ENCODE results near the gene ZNF142. TPM values are rescaled to one million over a fixed set of nuclear protein-coding genes. Genes with fewer than 3 reads are reported as not detected.

Gene ZNF142
- total and polyA plus RNA-seq, 9 of the 15 experiments (the other 6 are each of a cell fraction or from before 2014, with no cell fraction given): 0.50 to 26.1 (median 4.5) TPM

- H3K36me3 ChIP-seq (ENCODE audit: control insufficient read depth, insufficient read depth, low read length): peaks cover 86% of the 10 kb centered on the region
- FAIRE-seq (peak; percentile 81), DNase-seq (ENCODE audit: extremely low read depth in 1 of 4, low spot score in 3 of 4) (peak; percentile 23 to 50 (median 44)), ATAC-seq (peak; percentile 93)
- H3K9me3 ChIP-seq (replicated peaks; ENCODE audit: control insufficient read depth, insufficient read depth, low read depth, low read length): no peaks in the 10 kb centered on the region
- ChIA-PET CTCF (ENCODE audit: low intra/inter-chr PET ratio) (interaction anchor here (0.7 to 0.9 kb wide), 2 partner anchors 167 to 375 kb away, joined by 3 to 5 read pairs; no protein-coding TSS in a partner anchor), POLR2A (interaction anchor here (0.7 to 0.9 kb wide), 2 partner anchors 11 to 19 kb away, joined by 3 to 5 read pairs; partner anchors contain the start of genes BCS1L and ZNF142)
- H3K4me2 ChIP-seq (ENCODE audit: insufficient read depth, low read length): no peak overlapping the region
- no peaks in the 10 kb centered on the region for H3K4me1 ChIP-seq (replicated peaks in 1 of 2; ENCODE audit: control insufficient read depth in 2 of 2, insufficient read depth in 2 of 2, low read length in 2 of 2)
- H2AFZ ChIP-seq (ENCODE audit: low read depth, low read length): no peak overlapping the region
- H3K27me3 ChIP-seq (ENCODE audit: control insufficient read depth in 2 of 2, insufficient read depth in 2 of 2, low read length in 2 of 2): no peaks in the 10 kb centered on the region
- 0 out of 3 replicates have a peak, but pooled peaks cover 4% of the 10 kb centered on the region for H3K79me2 ChIP-seq (ENCODE audit: control insufficient read depth, insufficient read depth, low read length)
- H4K20me1 ChIP-seq (replicated peaks; ENCODE audit: control insufficient read depth, insufficient read depth, low read length): no peaks in the 10 kb centered on the region
- no peak overlapping the region for H3K4me3 ChIP-seq
- H3K9me1 ChIP-seq (ENCODE audit: control insufficient read depth, insufficient read depth, low read length): no peaks in the 10 kb centered on the region
- BruUV-seq (replicated peaks): no TSS peak
- intact Hi-C loops (cut with micrococcal nuclease) (loop anchor here (10.0 kb wide), 2 partner anchors 243 to 373 kb away; partner anchors contain the start of genes AAMP and PNKD), in situ Hi-C loops (cut with MboI) (no loop called here)
- no peak overlapping the region for H3K27ac ChIP-seq (ENCODE audit: extremely low read depth, low read depth, low read length)
- H3K9ac ChIP-seq (ENCODE audit: insufficient read depth in 1 of 2, low read depth in 2 of 2, low read length in 2 of 2): no peak overlapping the region
- WGBS (ENCODE audit: insufficient coverage, low coverage, missing lambda C conversion rate): 72% methylated on average over 9 of the region's 9 CpGs
- peak; percentile 33 to 51 for TF ChIP-seq RAD21 (CRISPR knock-in tag; conservative IDR thresholded peaks at IDR 0.05 in 1 of 2, IDR thresholded peaks at IDR 0.05 in 1 of 2)
- TF ChIP-seq CEBPB (tag; IDR thresholded peaks at IDR 0.05): 0 out of 2 replicates have a peak, but pooled peaks have one; percentile 44
- TF ChIP-seq STAG1 (CRISPR knock-in tag; IDR thresholded peaks at IDR 0.05; ENCODE audit: borderline replicate concordance): peak; percentile 61; the same call in 1 of the 2 replicates
- no peak for TF ChIP-seq PRMT5 (CRISPR knock-in tag; IDR thresholded peaks at IDR 0.05)
- no peak for TF ChIP-seq ERF (CRISPR knock-in tag; IDR thresholded peaks at IDR 0.05)
- peak; percentile 62 to 82 (median 68) for TF ChIP-seq CTCF (IDR thresholded peaks at IDR 0.05 in 2 of 3, conservative IDR thresholded peaks at IDR 0.05 in 1 of 3; ENCODE audit: insufficient read depth in 2 of 3, low read depth in 1 of 3, low read length in 3 of 3)
- no peak for TF ChIP-seq SRSF7 (optimal IDR thresholded peaks at IDR 0.05; ENCODE audit: low read depth, low read length)
- peak; percentile 32; the same call in 1 of the 2 replicates for TF ChIP-seq DEAF1 (CRISPR knock-in tag; IDR thresholded peaks at IDR 0.05)
- no peak for TF ChIP-seq LCOR (CRISPR knock-in tag; IDR thresholded peaks at IDR 0.05)
These were observed 11.2 kb downstream of the ZNF142 start for GRCh38 chr2:218648088-218648786.

All from K562 (cell line).